GM10248 (cell line): Measurements from ENCODE around the gene IER5L.
"Not testable (repeated sequence)": the region's sequence is repeated elsewhere in the genome, so short reads cannot be mapped to it uniquely, and the experiment has no call there.

Experiments
- CTCF ChIA-PET: fragments of 300-600 bp; sonication (Branson Sonifier 250); formaldehyde crosslinking; extraction: SDS; loops from one replicate; lab custom pipeline; 2021; ENCODE audit warnings: antibody characterized with exemption; lab: Yijun Ruan, JAX
- POLR2A ChIA-PET: fragments of 350-650 bp; sonication (Branson Sonifier 250); formaldehyde crosslinking; extraction: SDS; loops from one replicate; lab custom pipeline; 2020; ENCODE audit warnings: antibody characterized with exemption; lab: Yijun Ruan, JAX
- DNase-seq: peaks from one replicate; pipeline ENCODE4 v3.0.0; 2012; ENCODE audit errors: extremely low spot score
- TF ChIP-seq, protein P1 (sequence below): IDR thresholded peaks from 2 replicates; pipeline ENCODE4 v1.5.1; 2012; ENCODE audit warnings: mild to moderate bottlenecking, low read depth; ENCODE audit errors: extremely low read depth, missing control alignments, control extremely low read depth

The IER5L gene

DNA sequence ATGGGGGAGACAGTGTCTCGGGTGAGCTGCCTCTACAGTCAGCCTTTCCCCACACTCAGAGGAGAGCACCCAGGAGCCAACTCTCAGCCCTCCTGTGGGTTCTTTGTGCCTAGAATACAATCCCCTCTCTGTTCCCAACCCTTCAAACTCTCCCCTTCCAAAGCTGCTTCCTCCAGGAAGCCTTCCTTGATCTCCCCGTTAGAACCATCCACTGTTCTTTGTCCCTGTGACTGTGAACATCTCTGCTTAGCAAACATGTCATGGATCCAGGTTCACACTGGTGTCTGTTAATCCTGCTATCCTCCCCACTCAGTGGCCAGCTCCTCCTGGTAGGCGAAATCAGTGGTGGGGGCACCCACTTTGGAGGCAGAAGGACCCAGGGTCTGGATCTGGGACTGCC, 16.2 kb upstream of the IER5L start:
- POLR2A ChIA-PET, result no interaction called here
- DNase-seq, result no peak
- CTCF ChIA-PET, result no interaction called here
- TF ChIP-seq, protein P1, sequence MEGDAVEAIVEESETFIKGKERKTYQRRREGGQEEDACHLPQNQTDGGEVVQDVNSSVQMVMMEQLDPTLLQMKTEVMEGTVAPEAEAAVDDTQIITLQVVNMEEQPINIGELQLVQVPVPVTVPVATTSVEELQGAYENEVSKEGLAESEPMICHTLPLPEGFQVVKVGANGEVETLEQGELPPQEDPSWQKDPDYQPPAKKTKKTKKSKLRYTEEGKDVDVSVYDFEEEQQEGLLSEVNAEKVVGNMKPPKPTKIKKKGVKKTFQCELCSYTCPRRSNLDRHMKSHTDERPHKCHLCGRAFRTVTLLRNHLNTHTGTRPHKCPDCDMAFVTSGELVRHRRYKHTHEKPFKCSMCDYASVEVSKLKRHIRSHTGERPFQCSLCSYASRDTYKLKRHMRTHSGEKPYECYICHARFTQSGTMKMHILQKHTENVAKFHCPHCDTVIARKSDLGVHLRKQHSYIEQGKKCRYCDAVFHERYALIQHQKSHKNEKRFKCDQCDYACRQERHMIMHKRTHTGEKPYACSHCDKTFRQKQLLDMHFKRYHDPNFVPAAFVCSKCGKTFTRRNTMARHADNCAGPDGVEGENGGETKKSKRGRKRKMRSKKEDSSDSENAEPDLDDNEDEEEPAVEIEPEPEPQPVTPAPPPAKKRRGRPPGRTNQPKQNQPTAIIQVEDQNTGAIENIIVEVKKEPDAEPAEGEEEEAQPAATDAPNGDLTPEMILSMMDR, result no peak

- TF ChIP-seq, protein P1, result no peak
- ChIA-PET CTCF (no interaction called here), POLR2A (no interaction called here)
- DNase-seq, result no peak
Observed at GRCh38 chr9:129193655-129194054, 15.6 kb upstream of the IER5L start.

DNA sequence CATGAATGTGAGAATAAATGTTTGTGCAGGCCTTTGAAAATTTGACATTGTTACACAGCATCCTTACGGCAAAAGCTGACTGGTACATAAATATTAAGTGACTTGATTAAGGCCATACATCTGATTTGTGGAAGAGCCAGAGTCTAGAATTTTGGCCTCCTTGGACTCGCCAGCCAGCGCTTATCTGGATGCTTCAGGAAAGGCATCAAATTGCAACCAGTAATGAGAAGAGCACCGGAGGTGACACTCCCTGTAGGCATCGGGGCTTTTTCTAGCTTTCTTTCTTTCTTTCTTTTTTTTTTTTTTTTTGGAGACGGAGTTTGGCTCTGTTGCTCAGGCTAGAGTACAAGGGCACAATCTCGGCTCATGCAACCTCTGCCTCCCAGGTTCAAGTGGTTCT, 13.2 kb upstream of the IER5L start:
- ChIA-PET POLR2A (no interaction called here), CTCF (interaction anchor here (1.3 to 2.0 kb wide), 3 partner anchors 9 to 48 kb away, joined by 3 to 11 read pairs (median 3); no protein-coding TSS in a partner anchor)
- no peak for DNase-seq
- TF ChIP-seq, protein P1, result no peak

DNA sequence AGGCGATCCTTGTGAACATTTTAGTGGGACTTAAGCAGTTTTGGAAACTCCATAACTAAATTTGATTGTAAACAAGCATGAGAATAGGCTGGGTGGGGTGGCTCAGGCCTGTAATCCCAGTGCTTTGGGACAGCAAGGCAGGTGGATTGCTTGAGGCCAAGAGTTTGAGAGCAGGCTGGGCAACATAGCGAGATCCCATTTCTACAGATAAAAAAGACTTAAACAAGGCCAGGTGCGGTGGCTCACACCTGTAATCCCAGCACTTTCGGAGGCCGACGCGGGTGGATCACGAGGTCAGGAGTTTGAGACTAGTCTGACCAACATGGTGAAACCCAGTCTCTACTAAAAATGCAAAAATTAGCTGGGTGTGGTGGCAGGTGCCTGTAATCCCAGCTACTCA, 11.9 kb upstream of the IER5L start:
- CTCF ChIA-PET, result interaction anchor here (0.6 to 1.3 kb wide), 4 partner anchors 12 to 435 kb away, joined by 3 to 4 read pairs (median 3); partner anchors contain the start of gene IER5L
- DNase-seq, POLR2A ChIA-PET: not testable (repeated sequence)

- TF ChIP-seq, protein P1, result no peak
Observed at GRCh38 chr9:129187042-129187441, 9.0 kb upstream of the IER5L start.

GRCh38 chr9:129185991-129186390, 7.9 kb upstream of the IER5L start:
- CTCF ChIA-PET, result interaction anchor here (1.4 kb wide), 1 partner anchor 12 kb away, joined by 4 read pairs; no protein-coding TSS in a partner anchor
- POLR2A ChIA-PET, result no interaction called here
- DNase-seq, result no peak
- TF ChIP-seq, protein P1, result no peak

More at GRCh38 chr9:129187042-129187441, 9.0 kb upstream of the IER5L start:
- no peak for DNase-seq
- CTCF ChIA-PET, result interaction anchor here (1.1 to 1.4 kb wide), 3 partner anchors 44 to 443 kb away, joined by 3 to 4 read pairs (median 4); no protein-coding TSS in a partner anchor
- POLR2A ChIA-PET, result interaction anchor here (1.0 kb wide), 1 partner anchor 9 kb away, joined by 3 read pairs; the partner anchor contains the start of gene IER5L

DNA sequence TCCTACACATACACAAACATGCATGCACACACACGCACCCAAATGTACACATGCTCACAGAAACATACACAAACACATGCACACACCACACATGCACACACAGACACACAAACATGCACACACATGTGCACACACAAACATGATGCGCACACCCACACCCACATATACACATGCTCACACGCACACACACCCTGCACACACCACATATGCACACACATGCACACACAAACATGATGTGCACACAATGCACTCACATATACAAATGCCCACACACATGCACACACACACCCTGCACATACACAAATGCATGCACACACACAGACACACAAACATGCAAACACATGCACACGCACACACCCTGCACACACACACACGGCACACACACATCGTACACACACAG, 7.3 kb upstream of the IER5L start:
- TF ChIP-seq, protein P1, result no peak
- POLR2A ChIA-PET, result no interaction called here
- CTCF ChIA-PET, result interaction anchor here (1.4 to 40.2 kb wide), 3 partner anchors 11 to 426 kb away, joined by 4 to 680 read pairs (median 8); no protein-coding TSS in a partner anchor
- DNase-seq, result no peak
